ENCODE results near the gene CPNE8.

CPNE8 gene

DNA sequence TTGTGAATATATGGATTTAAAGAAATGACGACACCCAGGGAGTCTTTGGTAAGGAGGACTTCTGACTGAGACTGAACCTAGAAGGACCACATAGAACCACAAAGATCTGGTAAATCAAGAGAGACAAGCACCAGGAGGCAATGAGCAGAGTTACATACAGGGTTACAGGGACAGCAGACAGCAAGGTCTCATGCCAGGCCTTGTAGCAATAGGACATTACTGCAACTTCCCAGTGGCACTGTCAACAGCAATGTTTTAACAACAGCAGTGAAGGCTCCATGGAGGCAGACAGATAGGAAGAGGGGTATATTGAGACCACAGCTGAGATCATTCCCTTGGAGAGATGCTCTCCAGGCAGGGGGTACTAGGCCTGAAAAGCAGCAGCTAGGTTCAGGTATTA is 18.5 kb downstream of the CPNE8 start:
- Histone ChIP-seq H3K36me3 (no peaks in the 10 kb centered on the region), H3K27ac (no peak overlapping the region), H3K9me3 (no peaks in the 10 kb centered on the region), H3K4me1 (ENCODE audit: control insufficient read depth in 1 of 2, insufficient read depth in 1 of 2, low read depth in 1 of 2, low read length in 1 of 2) (peaks cover 2 to 6% of the 10 kb centered on the region in 2 experiments), H3K4me3 (ENCODE audit: low read depth in 1 of 2, low read length in 1 of 2) (no peak overlapping the region), H3K27me3 (no peaks in the 10 kb centered on the region)
- TF ChIP-seq, protein P1, sequence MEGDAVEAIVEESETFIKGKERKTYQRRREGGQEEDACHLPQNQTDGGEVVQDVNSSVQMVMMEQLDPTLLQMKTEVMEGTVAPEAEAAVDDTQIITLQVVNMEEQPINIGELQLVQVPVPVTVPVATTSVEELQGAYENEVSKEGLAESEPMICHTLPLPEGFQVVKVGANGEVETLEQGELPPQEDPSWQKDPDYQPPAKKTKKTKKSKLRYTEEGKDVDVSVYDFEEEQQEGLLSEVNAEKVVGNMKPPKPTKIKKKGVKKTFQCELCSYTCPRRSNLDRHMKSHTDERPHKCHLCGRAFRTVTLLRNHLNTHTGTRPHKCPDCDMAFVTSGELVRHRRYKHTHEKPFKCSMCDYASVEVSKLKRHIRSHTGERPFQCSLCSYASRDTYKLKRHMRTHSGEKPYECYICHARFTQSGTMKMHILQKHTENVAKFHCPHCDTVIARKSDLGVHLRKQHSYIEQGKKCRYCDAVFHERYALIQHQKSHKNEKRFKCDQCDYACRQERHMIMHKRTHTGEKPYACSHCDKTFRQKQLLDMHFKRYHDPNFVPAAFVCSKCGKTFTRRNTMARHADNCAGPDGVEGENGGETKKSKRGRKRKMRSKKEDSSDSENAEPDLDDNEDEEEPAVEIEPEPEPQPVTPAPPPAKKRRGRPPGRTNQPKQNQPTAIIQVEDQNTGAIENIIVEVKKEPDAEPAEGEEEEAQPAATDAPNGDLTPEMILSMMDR (IDR thresholded peaks at IDR 0.05), result no peak

GRCh38 chr12:38886064-38886463 is 19.3 kb downstream of the CPNE8 start:
- H3K4me1 ChIP-seq (ENCODE audit: control insufficient read depth in 1 of 2, insufficient read depth in 1 of 2, low read depth in 1 of 2, low read length in 1 of 2), result peaks cover 2 to 6% of the 10 kb centered on the region in 2 experiments
- H3K27me3 ChIP-seq, result no peaks in the 10 kb centered on the region
- H3K36me3 ChIP-seq, result no peaks in the 10 kb centered on the region
- TF ChIP-seq, protein P1 (IDR thresholded peaks at IDR 0.05), result no peak
- H3K9me3 ChIP-seq, result no peaks in the 10 kb centered on the region
- no peak overlapping the region for H3K4me3 ChIP-seq (ENCODE audit: low read depth in 1 of 2, low read length in 1 of 2)
- H3K27ac ChIP-seq, result no peak overlapping the region

- no peaks in the 10 kb centered on the region for H3K36me3 ChIP-seq
- no peaks in the 10 kb centered on the region for H3K9me3 ChIP-seq
- TF ChIP-seq, protein P1 (IDR thresholded peaks at IDR 0.05), result no peak
- no peaks in the 10 kb centered on the region for H3K27me3 ChIP-seq
- H3K4me1 ChIP-seq (ENCODE audit: control insufficient read depth in 1 of 2, insufficient read depth in 1 of 2, low read depth in 1 of 2, low read length in 1 of 2), result peaks cover 2 to 6% of the 10 kb centered on the region in 2 experiments
- H3K4me3 ChIP-seq (ENCODE audit: low read depth in 1 of 2, low read length in 1 of 2), result no peak overlapping the region
- H3K27ac ChIP-seq, result no peak overlapping the region
Measured at GRCh38 chr12:38884666-38885065, 20.7 kb downstream of the CPNE8 start.

DNA sequence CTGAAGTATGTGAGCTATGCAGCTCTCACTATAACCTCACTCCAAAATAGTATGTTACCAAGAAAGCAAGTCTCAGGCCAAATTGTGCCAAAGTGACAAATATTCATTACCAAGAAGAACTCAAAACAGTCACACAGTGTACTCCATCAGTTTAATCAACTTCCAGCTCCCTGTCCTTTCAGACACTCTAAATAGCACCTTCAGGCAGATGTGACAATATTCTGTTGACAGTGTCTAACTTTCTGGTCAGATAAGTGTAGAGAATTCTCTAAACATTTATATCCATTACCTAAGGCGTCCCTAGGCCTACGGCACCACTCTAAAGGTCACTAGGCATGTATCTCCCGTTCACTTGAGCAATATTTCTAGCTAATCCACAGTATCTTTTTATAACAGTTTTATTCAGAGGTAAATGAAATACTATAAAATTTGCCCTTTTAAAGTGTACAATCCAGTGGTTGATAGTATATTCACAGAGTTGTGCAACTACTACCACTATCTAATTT is 21.7 kb downstream of the CPNE8 start:
- Histone ChIP-seq H3K36me3 (no peaks in the 10 kb centered on the region), H3K27me3 (no peaks in the 10 kb centered on the region), H3K4me1 (ENCODE audit: control insufficient read depth in 1 of 2, insufficient read depth in 1 of 2, low read depth in 1 of 2, low read length in 1 of 2) (peaks cover 2 to 6% of the 10 kb centered on the region in 2 experiments), H3K4me3 (ENCODE audit: low read depth in 1 of 2, low read length in 1 of 2) (no peak overlapping the region), H3K9me3 (no peaks in the 10 kb centered on the region), H3K27ac (no peak overlapping the region)
- TF ChIP-seq, protein P1 (IDR thresholded peaks at IDR 0.05), result no peak

DNA sequence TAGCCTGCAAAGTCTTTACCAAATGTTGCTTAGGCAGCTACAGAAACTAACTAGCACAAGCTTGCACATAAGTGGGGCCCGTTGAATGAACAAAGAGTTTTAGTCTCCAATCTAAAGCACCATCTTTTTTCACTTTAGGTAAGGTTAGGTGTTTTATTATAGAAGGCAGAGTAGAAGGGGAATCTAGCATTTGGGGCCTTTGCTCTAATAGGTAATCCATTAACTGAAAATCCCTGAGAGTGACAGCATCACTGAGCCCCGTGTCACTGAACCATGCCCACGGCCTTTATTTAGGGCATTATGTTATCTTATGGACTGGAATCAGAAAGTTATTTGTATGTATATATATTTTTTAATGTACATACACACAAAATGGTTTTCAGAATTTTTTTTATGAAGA is 25.1 kb downstream of the CPNE8 start:
- no peak overlapping the region for H3K4me3 ChIP-seq (ENCODE audit: low read depth in 1 of 2, low read length in 1 of 2)
- H3K4me1 ChIP-seq (ENCODE audit: control insufficient read depth in 1 of 2, insufficient read depth in 1 of 2, low read depth in 1 of 2, low read length in 1 of 2), result no peaks in the 10 kb centered on the region
- H3K36me3 ChIP-seq, result no peaks in the 10 kb centered on the region
- no peaks in the 10 kb centered on the region for H3K27me3 ChIP-seq
- TF ChIP-seq, protein P1 (IDR thresholded peaks at IDR 0.05), result no peak
- no peaks in the 10 kb centered on the region for H3K9me3 ChIP-seq
- no peak overlapping the region for H3K27ac ChIP-seq

GRCh38 chr12:38878986-38879385 is 26.4 kb downstream of the CPNE8 start:
- Histone ChIP-seq H3K4me1 (ENCODE audit: control insufficient read depth in 1 of 2, insufficient read depth in 1 of 2, low read depth in 1 of 2, low read length in 1 of 2) (no peaks in the 10 kb centered on the region), H3K27me3 (no peaks in the 10 kb centered on the region), H3K4me3 (ENCODE audit: low read depth in 1 of 2, low read length in 1 of 2) (no peak overlapping the region), H3K9me3 (no peaks in the 10 kb centered on the region), H3K27ac (no peak overlapping the region), H3K36me3 (no peaks in the 10 kb centered on the region)
- TF ChIP-seq, protein P1 (IDR thresholded peaks at IDR 0.05), result no peak
